NT2/D1 (cell line): ENCODE measurements around the gene RHOB.
"Not testable (repeated sequence)": the region's sequence is repeated elsewhere in the genome, so short reads cannot be mapped to it uniquely, and the experiment has no call there.

Source experiments
- SUZ12 ChIP-seq: IDR thresholded peaks from 2 replicates; pipeline ENCODE4 v1.6.1; 2011; ENCODE audit not compliant: insufficient read length, insufficient read depth; ENCODE audit errors: extremely low read depth
- YY1 ChIP-seq: IDR thresholded peaks from 2 replicates; pipeline ENCODE4 v1.6.1; 2011; ENCODE audit not compliant: insufficient read length, insufficient read depth
- ZNF274 ChIP-seq: IDR thresholded peaks from 2 replicates; pipeline ENCODE4 v1.6.1; 2011; ENCODE audit warnings: mild to moderate bottlenecking, low read depth, low read length

DNA sequence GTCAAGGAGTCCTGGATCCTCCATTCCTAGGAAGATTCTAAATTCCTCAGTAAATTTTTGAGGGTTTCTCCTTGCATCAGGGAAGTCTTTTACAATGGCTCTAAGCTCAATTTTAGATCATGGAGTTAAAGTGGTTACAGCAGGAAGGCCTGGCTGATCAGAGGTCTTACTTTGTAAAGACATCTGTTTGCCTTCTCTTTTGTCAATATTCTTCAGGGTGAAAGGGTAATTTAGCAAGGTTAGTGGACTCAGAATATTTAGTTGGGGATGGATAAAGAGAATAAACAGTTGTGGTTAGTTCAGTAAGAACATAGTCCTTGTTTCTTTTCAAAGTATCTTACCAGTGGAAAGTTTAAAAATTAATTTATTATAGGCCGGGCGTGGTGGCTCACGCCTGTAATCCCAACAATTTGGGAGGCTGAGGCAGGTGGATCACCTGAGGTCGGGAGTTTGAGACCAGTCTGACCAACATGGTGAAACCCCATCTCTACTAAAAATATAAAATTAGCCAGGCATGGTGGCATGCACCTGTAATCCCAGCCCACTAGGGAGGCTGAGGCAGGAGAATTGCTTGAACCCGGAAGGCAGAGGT, 29.5 kb upstream of the RHOB start:
- not testable (repeated sequence) for TF ChIP-seq YY1, ZNF274, SUZ12
